Thyroid gland (tissue), 4 donors: Measurements from ENCODE around the gene HOXD12. TPM values are rescaled to one million over a fixed set of nuclear protein-coding genes. Genes with fewer than 3 reads are reported as not detected.

Source experiments
- DNase-seq, 2 donors: peaks; one replicate each; pipeline ENCODE4 v3.0.0-alpha.2; 2019
- H3K27ac ChIP-seq, 3 donors: fragments of 200-600 bp; sonication (generic); 1 replicate in 2 of 3; 2 replicates in 1 of 3; pipeline ENCODE4 v1.5.1; 2016 to 2019; ENCODE audit warnings: mild to moderate bottlenecking in 1 of 3, moderate library complexity in 1 of 3
- H3K27me3 ChIP-seq: fragments of 200-600 bp; sonication (generic); one replicate; pipeline ENCODE4 v1.5.1; 2019
- H3K36me3 ChIP-seq, 2 donors: fragments of 200-600 bp; sonication (generic); one replicate each; pipeline ENCODE4 v1.5.1; 2016 to 2019
- H3K4me1 ChIP-seq, 2 donors: fragments of 200-600 bp; sonication (generic); one replicate each; pipeline ENCODE4 v1.5.1; 2017 to 2019
- H3K4me3 ChIP-seq, 3 donors: fragments of 200-600 bp; sonication (generic); replicated peaks in 1 of 3; 1 replicate in 2 of 3; 2 replicates in 1 of 3; pipeline ENCODE4 v1.5.1; 2016; ENCODE audit warnings: mild to moderate bottlenecking in 1 of 3
- H3K9me3 ChIP-seq: fragments of 200-600 bp; sonication (generic); one replicate; pipeline ENCODE4 v1.5.1; 2017
- CTCF ChIP-seq, 6 experiments: fragments of 200-600 bp in 3 of 6; fragments of 450-650 bp in 3 of 6; sonication (generic) in 3 of 6; IDR thresholded peaks; one replicate each; pipeline ENCODE4 v1.5.1; 2016 to 2019; ENCODE audit warnings: antibody characterized with exemption in 6 of 6, mild to moderate bottlenecking in 2 of 6, inconsistent platforms in 1 of 6, moderate library complexity in 1 of 6
- POLR2A ChIP-seq, 2 donors: fragments of 450-650 bp; IDR thresholded peaks; one replicate each; pipeline ENCODE4 v1.6.1; 2017; ENCODE audit warnings: antibody characterized with exemption in 2 of 2, mild to moderate bottlenecking in 2 of 2, moderate library complexity in 1 of 2
- WGBS, 2 donors: methylation state at CpG; one replicate each; pipeline ENCODE4 v1.1.5; 2017; 5-methylcytosine and 5-hydroxymethylcytosine counted together
- intact Hi-C: fragments of 100-400 bp; cut with DNase I; formaldehyde crosslinking; loops from one replicate; pipeline ENCODE4 v1.15.1; 2023
- total RNA-seq, 4 donors: library from RNA; depleted of rRNA; stranded (reverse); fragments of >200 nt; gene quantifications; one replicate each; pipeline ENCODE4 v1.2.3, GENCODE V29; 2016

Gene HOXD12
- total RNA-seq, 4 donors from 2014 or later: not detected

- DNase-seq: no peak
- Histone ChIP-seq H3K9me3 (no peaks in the 10 kb centered on the region), H3K4me1 (peaks cover 5 to 16% of the 10 kb centered on the region in 2 donors), H3K27me3 (peaks cover 53% of the 10 kb centered on the region), H3K4me3 (no peak overlapping the region), H3K27ac (no peak overlapping the region), H3K36me3 (no peaks in the 10 kb centered on the region)
- no peak for TF ChIP-seq POLR2A (IDR thresholded peaks at IDR 0.05)
- no peak for TF ChIP-seq CTCF (IDR thresholded peaks at IDR 0.05)
- WGBS, 2 donors: 6 to 9% methylated on average over 13 to 26 of the region's 30 CpGs
- intact Hi-C loops: no loop called here
Measured at GRCh38 chr2:176068419-176068832, 31.2 kb upstream of the HOXD12 start.

GRCh38 chr2:176071330-176072291 is 28.0 kb upstream of the HOXD12 start:
- WGBS, 2 donors: 9% methylated on average over 16 to 28 of the region's 58 CpGs
- H3K36me3 ChIP-seq: no peaks in the 10 kb centered on the region
- no peak overlapping the region for H3K27ac ChIP-seq
- intact Hi-C loops: no loop called here
- H3K4me3 ChIP-seq: no peak overlapping the region
- H3K4me1 ChIP-seq: peaks cover 5 to 16% of the 10 kb centered on the region in 2 donors
- no peaks in the 10 kb centered on the region for H3K9me3 ChIP-seq
- peaks cover 76% of the 10 kb centered on the region for H3K27me3 ChIP-seq
- DNase-seq: no peak
- TF ChIP-seq CTCF (IDR thresholded peaks at IDR 0.05): no peak
- TF ChIP-seq POLR2A (IDR thresholded peaks at IDR 0.05): no peak

- H3K4me1 ChIP-seq: peaks cover 5 to 10% of the 10 kb centered on the region in 2 donors
- DNase-seq: no peak
- no peaks in the 10 kb centered on the region for H3K9me3 ChIP-seq
- H3K27me3 ChIP-seq: peaks cover 77% of the 10 kb centered on the region
- H3K27ac ChIP-seq: no peak overlapping the region
- TF ChIP-seq CTCF (IDR thresholded peaks at IDR 0.05) (no peak), POLR2A (IDR thresholded peaks at IDR 0.05) (no peak)
- H3K4me3 ChIP-seq: no peak overlapping the region
- intact Hi-C loops: no loop called here
- H3K36me3 ChIP-seq: no peaks in the 10 kb centered on the region
- 22 to 30% methylated on average over 5 of the region's 5 CpGs for WGBS, 2 donors
Measured at GRCh38 chr2:176072292-176072669, 27.3 kb upstream of the HOXD12 start.

GRCh38 chr2:176072951-176073904 is 26.4 kb upstream of the HOXD12 start:
- Histone ChIP-seq H3K36me3 (no peaks in the 10 kb centered on the region), H3K9me3 (no peaks in the 10 kb centered on the region), H3K27me3 (peaks cover 77% of the 10 kb centered on the region), H3K4me1 (peaks cover 1 to 4% of the 10 kb centered on the region in 2 donors), H3K4me3 (no peak overlapping the region), H3K27ac (no peak overlapping the region)
- intact Hi-C loops: no loop called here
- no peak for TF ChIP-seq CTCF (IDR thresholded peaks at IDR 0.05)
- TF ChIP-seq POLR2A (IDR thresholded peaks at IDR 0.05): no peak
- no peak for DNase-seq
- WGBS, 2 donors: 6 to 10% methylated on average over 19 to 20 of the region's 29 CpGs
